Spleen (tissue), 7 donors: Measurements from ENCODE around the gene KCTD1.

Experiments
- POLR2A ChIP-seq, 3 donors: fragments of 450-650 bp; IDR thresholded peaks; one replicate each; pipeline ENCODE4 v1.5.1; 2017; ENCODE audit warnings: antibody characterized with exemption in 3 of 3, mild to moderate bottlenecking in 1 of 3
- TF ChIP-seq, protein P1 (sequence below), 11 experiments: fragments of 200-600 bp in 7 of 11; fragments of 450-650 bp in 4 of 11; sonication (generic) in 4 of 11; IDR thresholded peaks in 8 of 11; conservative IDR thresholded peaks in 3 of 11; 1 replicate in 7 of 11; 2 replicates in 4 of 11; pipeline versions ENCODE4 v1.4.0 to v1.8.0; 2016 to 2021; ENCODE audit warnings: antibody characterized with exemption in 11 of 11, inconsistent platforms in 4 of 11, mild to moderate bottlenecking in 1 of 11
- donor health status: DM: no; HTN: no; CAD: no; lungs with moderate emphysema.
- donor health status: DM: no; HTN: no; CAD: no.
- donor health status: DM: no; HTN: no; CAD: no.

DNA sequence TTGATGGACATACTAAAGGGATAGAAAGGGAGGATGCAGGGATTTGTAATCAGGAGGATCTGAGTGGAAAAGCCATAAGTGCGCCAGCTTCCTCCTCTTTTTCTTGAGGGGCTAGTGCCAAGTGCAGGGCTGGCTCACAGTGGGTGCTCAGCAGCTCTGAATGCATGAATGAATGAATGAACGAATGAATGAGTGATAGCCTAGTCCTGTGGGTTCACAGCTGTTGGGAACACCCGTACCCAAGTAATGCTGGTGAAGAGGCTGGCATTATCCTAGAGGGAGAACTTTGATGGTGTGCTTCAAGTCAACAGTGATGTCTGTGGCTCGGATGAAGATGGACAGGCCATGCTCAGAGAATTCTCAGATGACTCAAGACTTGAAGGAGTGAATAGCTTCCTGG, 108.8 kb downstream of the KCTD1 start:
- TF ChIP-seq POLR2A (IDR thresholded peaks at IDR 0.05): no peak
- TF ChIP-seq, protein P1, sequence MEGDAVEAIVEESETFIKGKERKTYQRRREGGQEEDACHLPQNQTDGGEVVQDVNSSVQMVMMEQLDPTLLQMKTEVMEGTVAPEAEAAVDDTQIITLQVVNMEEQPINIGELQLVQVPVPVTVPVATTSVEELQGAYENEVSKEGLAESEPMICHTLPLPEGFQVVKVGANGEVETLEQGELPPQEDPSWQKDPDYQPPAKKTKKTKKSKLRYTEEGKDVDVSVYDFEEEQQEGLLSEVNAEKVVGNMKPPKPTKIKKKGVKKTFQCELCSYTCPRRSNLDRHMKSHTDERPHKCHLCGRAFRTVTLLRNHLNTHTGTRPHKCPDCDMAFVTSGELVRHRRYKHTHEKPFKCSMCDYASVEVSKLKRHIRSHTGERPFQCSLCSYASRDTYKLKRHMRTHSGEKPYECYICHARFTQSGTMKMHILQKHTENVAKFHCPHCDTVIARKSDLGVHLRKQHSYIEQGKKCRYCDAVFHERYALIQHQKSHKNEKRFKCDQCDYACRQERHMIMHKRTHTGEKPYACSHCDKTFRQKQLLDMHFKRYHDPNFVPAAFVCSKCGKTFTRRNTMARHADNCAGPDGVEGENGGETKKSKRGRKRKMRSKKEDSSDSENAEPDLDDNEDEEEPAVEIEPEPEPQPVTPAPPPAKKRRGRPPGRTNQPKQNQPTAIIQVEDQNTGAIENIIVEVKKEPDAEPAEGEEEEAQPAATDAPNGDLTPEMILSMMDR (IDR thresholded peaks at IDR 0.05 in 8 of 11, conservative IDR thresholded peaks at IDR 0.05 in 3 of 11): no peak
